Endothelial cell of umbilical vein (primary cell): Measurements from ENCODE around the gene TAP2. TPM values are rescaled to one million over a fixed set of nuclear protein-coding genes. Genes with fewer than 3 reads are reported as not detected.

Experiments used
- BruUV-seq: library from RNA; stranded (reverse); fragments of 400-500 nt; replicated peaks from 2 replicates; lab custom pipeline; 2021; lab: Mats Ljungman, UMichigan
- CTCF ChIA-PET: fragments of 300-600, 350-600 bp; sonication (Branson Sonifier 250); formaldehyde crosslinking; loops from one replicate; lab custom pipeline; 2021; ENCODE audit warnings: antibody characterized with exemption, inconsistent platforms; lab: Charles Lee
- POLR2A ChIA-PET: fragments of 300-600, 350-600 bp; sonication (Branson Sonifier 250); formaldehyde crosslinking; loops from one replicate; lab custom pipeline; 2021; ENCODE audit warnings: antibody characterized with exemption, inconsistent platforms; lab: Charles Lee
- DNase-seq: peaks from one replicate; pipeline ENCODE4 v3.0.0-alpha.2; 2011; ENCODE audit warnings: low read depth, low spot score
- FAIRE-seq: peaks from 2 replicates; lab custom pipeline; 2011; peaks lifted over from hg19 to GRCh38; lab: Jason Lieb, UNC
- H2AFZ ChIP-seq: 2 replicates; pipeline ENCODE4 v1.6.0; 2012; ENCODE audit warnings: low read depth, low read length, control low read depth, inconsistent platforms
- H3K27ac ChIP-seq: 2 replicates; pipeline ENCODE4 v1.5.1; 2011; ENCODE audit warnings: low read depth, mild to moderate bottlenecking, control low read depth, low read length, moderate library complexity; ENCODE audit not compliant: insufficient read depth
- H3K27me3 ChIP-seq, 2 experiments: 2 replicates each; pipeline versions ENCODE4 v1.6.0 to v1.6.1; 2011; ENCODE audit warnings: low read length in 2 of 2, mixed read lengths in 1 of 2; ENCODE audit not compliant: control insufficient read depth in 2 of 2, insufficient read depth in 2 of 2
- H3K36me3 ChIP-seq, 2 experiments: 2 replicates in 1 of 2; 3 replicates in 1 of 2; pipeline ENCODE4 v1.5.1; 2011; ENCODE audit warnings: low read length in 2 of 2, mild to moderate bottlenecking in 1 of 2, moderate library complexity in 1 of 2; ENCODE audit not compliant: control insufficient read depth in 2 of 2, insufficient read depth in 2 of 2; ENCODE audit errors: extremely low read depth in 1 of 2
- H3K4me1 ChIP-seq: 3 replicates; pipeline ENCODE4 v1.5.1; 2011; ENCODE audit warnings: mild to moderate bottlenecking, low read length; ENCODE audit not compliant: control insufficient read depth, insufficient read depth; ENCODE audit errors: extremely low read depth
- H3K4me2 ChIP-seq: 2 replicates; pipeline ENCODE4 v1.6.1; 2011; ENCODE audit warnings: low read length, control low read depth, mixed read lengths; ENCODE audit not compliant: insufficient read depth
- H3K4me3 ChIP-seq, 3 experiments: fragments of 200-600 bp in 1 of 3; sonication (generic), shearing (Covaris generic) in 1 of 3; replicated peaks in 1 of 3; 2 replicates each; pipeline ENCODE4 v1.5.1; 2011 to 2016; ENCODE audit warnings: control low read depth in 3 of 3, low read length in 3 of 3, mild to moderate bottlenecking in 2 of 3, inconsistent platforms in 1 of 3, low read depth in 1 of 3, moderate library complexity in 1 of 3; ENCODE audit not compliant: insufficient read depth in 1 of 3
- H3K79me2 ChIP-seq: 2 replicates; pipeline ENCODE4 v1.6.0; 2012; ENCODE audit warnings: low read length, inconsistent platforms; ENCODE audit not compliant: control insufficient read depth, insufficient read depth
- H3K9ac ChIP-seq: replicated peaks from 2 replicates; pipeline ENCODE3; 2011; ENCODE audit warnings: low read length, control low read depth; ENCODE audit not compliant: insufficient read depth; ENCODE audit errors: extremely low read depth
- H3K9me1 ChIP-seq: replicated peaks from 3 replicates; pipeline ENCODE4 v1.6.0; 2011; ENCODE audit warnings: mild to moderate bottlenecking, low read length; ENCODE audit not compliant: control insufficient read depth, insufficient read depth; ENCODE audit errors: extremely low read depth
- H3K9me3 ChIP-seq: replicated peaks from 2 replicates; pipeline ENCODE4 v1.5.1; 2012; ENCODE audit warnings: low read length, inconsistent platforms; ENCODE audit not compliant: control insufficient read depth, insufficient read depth
- H4K20me1 ChIP-seq: replicated peaks from 2 replicates; pipeline ENCODE3; 2011; ENCODE audit warnings: mild to moderate bottlenecking, low read length; ENCODE audit not compliant: control insufficient read depth, insufficient read depth; ENCODE audit errors: extremely low read depth
- CTCF ChIP-seq, 2 donors: IDR thresholded peaks; 1 replicate in 1 of 2; 2 replicates in 1 of 2; pipeline ENCODE4 v1.5.1; 2011; ENCODE audit warnings: low read length in 2 of 2, mild to moderate bottlenecking in 2 of 2, moderate library complexity in 2 of 2, control low read depth in 1 of 2, inconsistent platforms in 1 of 2, low read depth in 1 of 2; ENCODE audit not compliant: insufficient read depth in 1 of 2; ENCODE audit errors: extremely low read depth in 1 of 2
- EZH2 ChIP-seq: IDR thresholded peaks from 2 replicates; pipeline ENCODE4 v1.6.1; 2012; ENCODE audit warnings: borderline replicate concordance, low read depth, mild to moderate bottlenecking, moderate library complexity, low read length, inconsistent platforms; ENCODE audit not compliant: severe bottlenecking
- FOS ChIP-seq: IDR thresholded peaks from 2 replicates; pipeline ENCODE4 v1.6.1; 2011; ENCODE audit warnings: mild to moderate bottlenecking, low read length, moderate library complexity, borderline replicate concordance; ENCODE audit not compliant: insufficient read depth
- GATA2 ChIP-seq: IDR thresholded peaks from 2 replicates; pipeline ENCODE4 v1.7.0; 2011; ENCODE audit warnings: low read depth, mild to moderate bottlenecking, moderate library complexity, mixed read lengths, low read length; ENCODE audit not compliant: insufficient read length, insufficient read depth
- JUN ChIP-seq: IDR thresholded peaks from 2 replicates; pipeline ENCODE4 v1.6.1; 2011; ENCODE audit warnings: borderline replicate concordance, low read depth; ENCODE audit not compliant: insufficient read length, insufficient read depth
- MAX ChIP-seq: IDR thresholded peaks from 2 replicates; pipeline ENCODE4 v1.6.1; 2011; ENCODE audit not compliant: insufficient read depth, insufficient read length
- MYC ChIP-seq: IDR thresholded peaks from one replicate; pipeline ENCODE4 v1.6.1; 2011; ENCODE audit warnings: mild to moderate bottlenecking, low read depth, low read length
- POLR2A ChIP-seq: IDR thresholded peaks from 2 replicates; pipeline ENCODE4 v1.6.1; 2012; ENCODE audit warnings: low read depth, mild to moderate bottlenecking, control low read depth, low read length
- POLR2AphosphoS5 ChIP-seq: IDR thresholded peaks from 2 replicates; pipeline ENCODE4 v1.6.1; 2012; ENCODE audit warnings: low read depth, mild to moderate bottlenecking, control low read depth, low read length, moderate library complexity; ENCODE audit not compliant: insufficient read depth
- dilution Hi-C: fragments of 300-500 bp; cut with MboI; formaldehyde crosslinking; loops from one replicate; pipeline ENCODE4 v1.15.0; 2019; ENCODE audit warnings: low sequenced_read_pairs; ENCODE audit not compliant: extremely low pct_ligation_motif_present
- intact Hi-C: fragments of 100-400 bp; cut with micrococcal nuclease; formaldehyde crosslinking; loops from one replicate; pipeline ENCODE4 v1.10.0; 2022
- polyA plus RNA-seq, 4 experiments: library from polyadenylated mRNA; depleted of rRNA in 3 of 4; stranded (reverse) in 3 of 4; unstranded in 1 of 4; fragments of >200 nt; gene quantifications; 2 replicates each; pipeline versions ENCODE4 v1.2.1 to v1.2.3, GENCODE V29; 2011 to 2012; ENCODE audit warnings: missing spikeins in 1 of 4
- total RNA-seq: library from RNA; stranded (reverse); gene quantifications from 2 replicates; pipeline ENCODE4 v1.2.3, GENCODE V29; 2021

The TAP2 gene
- total and polyA plus RNA-seq, 2 donors (not counting 3 experiments of a cell fraction or from before 2014, with no cell fraction given): 18.4 to 57.8 TPM

GRCh38 chr6:32799740-32800139 is 38.8 kb downstream of the TAP2 start:
- Histone ChIP-seq H3K79me2 (no peaks in the 10 kb centered on the region), H3K27me3 (peaks cover 34 to 68% of the 10 kb centered on the region in 2 experiments), H3K36me3 (no peaks in the 10 kb centered on the region), H3K9me1 (no peaks in the 10 kb centered on the region), H2AFZ (no peak overlapping the region), H3K9me3 (no peaks in the 10 kb centered on the region), H3K4me2 (no peak overlapping the region), H3K9ac (no peak overlapping the region), H4K20me1 (no peaks in the 10 kb centered on the region), H3K4me3 (no peak overlapping the region), H3K4me1 (no peaks in the 10 kb centered on the region), H3K27ac (no peak overlapping the region)
- intact Hi-C loops: loop anchor here (5.0 to 10.0 kb wide), 3 partner anchors 97 to 755 kb away; no protein-coding TSS in a partner anchor
- TF ChIP-seq CTCF (IDR thresholded peaks at IDR 0.05; ENCODE audit: extremely low read depth in 1 of 2, insufficient read depth in 1 of 2, low read depth in 1 of 2, low read length in 2 of 2): no peak
- TF ChIP-seq EZH2: no peak
- TF ChIP-seq FOS: no peak
- no peak for TF ChIP-seq POLR2AphosphoS5
- ChIA-PET CTCF (interaction anchor here (0.8 to 6.2 kb wide), 9 partner anchors 9 to 383 kb away, joined by 3 to 63 read pairs (median 4); partner anchors contain the start of genes PSMB9 and TAP1), POLR2A (no interaction called here)
- FAIRE-seq (peak; percentile 31), DNase-seq (no peak)
- no TSS peak for BruUV-seq
- dilution Hi-C loops: no loop called here

- TF ChIP-seq MAX: no peak
- TF ChIP-seq EZH2: no peak
- TF ChIP-seq CTCF (IDR thresholded peaks at IDR 0.05; ENCODE audit: extremely low read depth in 1 of 2, insufficient read depth in 1 of 2, low read depth in 1 of 2, low read length in 2 of 2): no peak
- no peak for TF ChIP-seq FOS
- TF ChIP-seq POLR2A: no peak
- TF ChIP-seq JUN: no peak
- TF ChIP-seq MYC: no peak
- TF ChIP-seq GATA2: no peak
- TF ChIP-seq POLR2AphosphoS5: no peak
Measured at GRCh38 chr6:32799168-32799567, 39.4 kb downstream of the TAP2 start.

More at GRCh38 chr6:32799168-32799567, 39.4 kb downstream of the TAP2 start:
- BruUV-seq: no TSS peak
- H3K4me1 ChIP-seq: no peaks in the 10 kb centered on the region
- H3K27ac ChIP-seq: no peak overlapping the region
- dilution Hi-C loops (no loop called here), intact Hi-C loops (loop anchor here (5.0 to 10.0 kb wide), 3 partner anchors 97 to 754 kb away; no protein-coding TSS in a partner anchor)
- H3K79me2 ChIP-seq: no peaks in the 10 kb centered on the region
- CTCF ChIA-PET: interaction anchor here (0.8 to 6.2 kb wide), 9 partner anchors 9 to 383 kb away, joined by 3 to 63 read pairs (median 4); partner anchors contain the start of genes PSMB9 and TAP1
- no peaks in the 10 kb centered on the region for H3K9me3 ChIP-seq
- H3K9ac ChIP-seq: no peak overlapping the region
- no peaks in the 10 kb centered on the region for H4K20me1 ChIP-seq
- DNase-seq: no peak
- no peak overlapping the region for H3K4me2 ChIP-seq
- POLR2A ChIA-PET: no interaction called here
- no peak overlapping the region for H3K4me3 ChIP-seq
- no peak for FAIRE-seq
- H3K36me3 ChIP-seq: no peaks in the 10 kb centered on the region
- peaks cover 37 to 68% of the 10 kb centered on the region in 2 experiments for H3K27me3 ChIP-seq
- H2AFZ ChIP-seq: no peak overlapping the region
- H3K9me1 ChIP-seq: no peaks in the 10 kb centered on the region
